ENCODE data around the gene SMAGP. TPM values are rescaled to one million over a fixed set of nuclear protein-coding genes. Genes with fewer than 3 reads are reported as not detected.
"Not testable (repeated sequence)": the region's sequence is repeated elsewhere in the genome, so short reads cannot be mapped to it uniquely, and the experiment has no call there.

The SMAGP gene
- total RNA-seq, 1 experiment from 2014 or later = 62.5 TPM

GRCh38 chr12:51262758-51263177 lies 7.4 kb downstream of the SMAGP start:
- ChIA-PET POLR2A (ENCODE audit: unreplicated experiment) (no interaction called here), CTCF (interaction anchor here (1.3 kb wide), 1 partner anchor 79 kb away, joined by 5 read pairs; no protein-coding TSS in a partner anchor)
- Histone ChIP-seq H3K36me3 (ENCODE audit: low read depth, low read length) (peaks cover 17% of the 10 kb centered on the region), H3K9me2 (replicated peaks; ENCODE audit: low read length) (no peaks in the 10 kb centered on the region), H3K27me3 (ENCODE audit: low read length) (no peaks in the 10 kb centered on the region), H3K4me2 (ENCODE audit: low read length) (no peak overlapping the region), H3K79me2 (ENCODE audit: low read length) (peaks cover 56% of the 10 kb centered on the region), H4K20me1 (ENCODE audit: low read length) (peaks cover 8% of the 10 kb centered on the region; the same call in 1 of the 2 replicates), H2AFZ (ENCODE audit: low read length) (no peak overlapping the region), H3F3A (ENCODE audit: low read length, unreplicated experiment) (no peaks in the 10 kb centered on the region), H3K4me1 (ENCODE audit: insufficient read depth, low read length) (peaks cover 34% of the 10 kb centered on the region), H3K9me3 (ENCODE audit: low read length) (no peaks in the 10 kb centered on the region), H3K9ac (ENCODE audit: low read length) (no peak overlapping the region), H3K27ac (ENCODE audit: low read length) (no peak overlapping the region), H3K4me3 (ENCODE audit: low read length) (no peak overlapping the region)
- ATAC-seq = peak; percentile 78
- TF ChIP-seq CTCF (conservative IDR thresholded peaks at IDR 0.05; ENCODE audit: low read depth, low read length) (peak; percentile 65), EZH2phosphoT487 (IDR thresholded peaks at IDR 0.05; ENCODE audit: borderline replicate concordance, low read length) (no peak)
- intact Hi-C loops (cut with micrococcal nuclease) = loop anchor here (10.0 kb wide), 1 partner anchor 562 kb away; no protein-coding TSS in a partner anchor
- peak; percentile 56 for DNase-seq
- BruUV-seq (replicated peaks) = no TSS peak

GRCh38 chr12:51259600-51259999 lies 10.6 kb downstream of the SMAGP start:
- H3K4me2 ChIP-seq (ENCODE audit: low read length); H3K9me3 ChIP-seq (ENCODE audit: low read length); ATAC-seq; H3K27me3 ChIP-seq (ENCODE audit: low read length); H4K20me1 ChIP-seq (ENCODE audit: low read length); POLR2A ChIA-PET (ENCODE audit: unreplicated experiment); intact Hi-C loops (cut with micrococcal nuclease); H3K4me3 ChIP-seq (ENCODE audit: low read length); H3F3A ChIP-seq (ENCODE audit: low read length, unreplicated experiment); H3K27ac ChIP-seq (ENCODE audit: low read length); BruUV-seq (replicated peaks); H3K9me2 ChIP-seq (replicated peaks; ENCODE audit: low read length); H3K36me3 ChIP-seq (ENCODE audit: low read depth, low read length); CTCF ChIA-PET; DNase-seq; H2AFZ ChIP-seq (ENCODE audit: low read length); H3K9ac ChIP-seq (ENCODE audit: low read length): not testable (repeated sequence)
- peaks cover 24% of the 10 kb centered on the region for H3K79me2 ChIP-seq (ENCODE audit: low read length)
- peaks cover 11% of the 10 kb centered on the region for H3K4me1 ChIP-seq (ENCODE audit: insufficient read depth, low read length)

- H3K9ac ChIP-seq (ENCODE audit: low read length) = no peak overlapping the region
- ATAC-seq (no peak), DNase-seq (no peak)
- no peaks in the 10 kb centered on the region for H3K9me2 ChIP-seq (replicated peaks; ENCODE audit: low read length)
- H3K36me3 ChIP-seq (ENCODE audit: low read depth, low read length) = no peaks in the 10 kb centered on the region
- no peaks in the 10 kb centered on the region for H3K79me2 ChIP-seq (ENCODE audit: low read length)
- no peak for TF ChIP-seq EZH2 (IDR thresholded peaks at IDR 0.05; ENCODE audit: low read length, unreplicated experiment)
- no peak for TF ChIP-seq EZH2phosphoT487 (IDR thresholded peaks at IDR 0.05; ENCODE audit: borderline replicate concordance, low read length)
- TF ChIP-seq CTCF (conservative IDR thresholded peaks at IDR 0.05; ENCODE audit: low read depth, low read length) = no peak
- no peaks in the 10 kb centered on the region for H4K20me1 ChIP-seq (ENCODE audit: low read length)
- no peaks in the 10 kb centered on the region for H3K4me1 ChIP-seq (ENCODE audit: insufficient read depth, low read length)
- no peaks in the 10 kb centered on the region for H3K27me3 ChIP-seq (ENCODE audit: low read length)
- H3K4me2 ChIP-seq (ENCODE audit: low read length) = no peak overlapping the region
- no peak overlapping the region for H3K4me3 ChIP-seq (ENCODE audit: low read length)
- BruUV-seq (replicated peaks) = no TSS peak
- H3F3A ChIP-seq (ENCODE audit: low read length, unreplicated experiment) = no peaks in the 10 kb centered on the region
- POLR2A ChIA-PET (ENCODE audit: unreplicated experiment) = no interaction called here
- no peaks in the 10 kb centered on the region for H3K9me3 ChIP-seq (ENCODE audit: low read length)
- intact Hi-C loops (cut with micrococcal nuclease) = no loop called here
- CTCF ChIA-PET = no interaction called here
- no peak overlapping the region for H2AFZ ChIP-seq (ENCODE audit: low read length)
- no peak overlapping the region for H3K27ac ChIP-seq (ENCODE audit: low read length)
These were observed 15.7 kb downstream of the SMAGP start for GRCh38 chr12:51254536-51254935.

Data from PC-3 (cell line).